GM19324 (cell line): ENCODE data around the gene GPR89A.
"Not testable (repeated sequence)": the region's sequence is repeated elsewhere in the genome, so short reads cannot be mapped to it uniquely, and the experiment has no call there.

Source experiments
- ATAC-seq: cut with Tn5 transposase; IDR thresholded peaks from one replicate; pipeline ENCODE4 v1.9.1; 2021; ENCODE audit warnings: mild to moderate bottlenecking, moderate library complexity; ENCODE audit not compliant: unreplicated experiment, low FRiP score

Gene GPR89A

GRCh38 chr1:145714524-145715111 is 106.8 kb downstream of the GPR89A start:
- no peak for ATAC-seq

GRCh38 chr1:145716641-145717345 is 109.0 kb downstream of the GPR89A start:
- no peak for ATAC-seq

GRCh38 chr1:145717833-145718232 is 110.0 kb downstream of the GPR89A start:
- no peak for ATAC-seq

GRCh38 chr1:145718465-145718864 is 110.7 kb downstream of the GPR89A start:
- ATAC-seq, result not testable (repeated sequence)

GRCh38 chr1:145719230-145720079 is 111.7 kb downstream of the GPR89A start, which contains the start of gene CD160:
Gene CD160, plus strand, starts transcription at chr1:145719499. Its CDS starts 8,829 bp downstream, at chr1:145728328.
- no peak for ATAC-seq
